Hematopoietic multipotent progenitor cell treated with erythropoietin and hydrocortisone succinate and interleukin-3 and kit ligand, for 17 days (in vitro differentiated cells): ENCODE data around the gene CHURC1.

Experiments
- DNase-seq: peaks from one replicate; pipeline ENCODE4 v3.0.0-alpha.2; 2015; ENCODE audit warnings: low spot score

The CHURC1 gene

GRCh38 chr14:64938972-64939816 lies 24.9 kb downstream of the CHURC1 start:
- no peak for DNase-seq

- no peak for DNase-seq
Observed at GRCh38 chr14:64939817-64940190, 25.5 kb downstream of the CHURC1 start.

- no peak for DNase-seq
Observed at GRCh38 chr14:64940336-64940910, 26.2 kb downstream of the CHURC1 start.

- DNase-seq, result no peak
Observed at GRCh38 chr14:64942531-64943111, 28.4 kb downstream of the CHURC1 start, which contains the start of gene GPX2. GPX2 (minus strand) TSS chr14:64942745; CDS start chr14:64942726, 19 bp downstream.

GRCh38 chr14:64943556-64943955 lies 29.3 kb downstream of the CHURC1 start:
- DNase-seq, result no peak

GRCh38 chr14:64944041-64944440 lies 29.8 kb downstream of the CHURC1 start:
- DNase-seq, result no peak

- no peak for DNase-seq
Observed at GRCh38 chr14:64944861-64945260, 30.6 kb downstream of the CHURC1 start.

- DNase-seq, result no peak
Observed at GRCh38 chr14:64945431-64946178, 31.4 kb downstream of the CHURC1 start.

GRCh38 chr14:64946310-64947045 lies 32.2 kb downstream of the CHURC1 start:
- no peak for DNase-seq

- no peak for DNase-seq
Observed at GRCh38 chr14:64947710-64948611, 33.7 kb downstream of the CHURC1 start.

GRCh38 chr14:64948612-64949210 lies 34.5 kb downstream of the CHURC1 start:
- DNase-seq, result no peak

- DNase-seq, result no peak
Observed at GRCh38 chr14:64950889-64951288, 36.6 kb downstream of the CHURC1 start.

GRCh38 chr14:64951291-64951690 lies 37.0 kb downstream of the CHURC1 start:
- no peak for DNase-seq

GRCh38 chr14:64951724-64952123 lies 37.5 kb downstream of the CHURC1 start:
- no peak for DNase-seq

GRCh38 chr14:64952598-64953309 lies 38.5 kb downstream of the CHURC1 start:
- DNase-seq, result no peak

GRCh38 chr14:64953310-64953654 lies 39.0 kb downstream of the CHURC1 start:
- DNase-seq, result no peak

GRCh38 chr14:64953661-64954060 lies 39.4 kb downstream of the CHURC1 start:
- no peak for DNase-seq

- DNase-seq, result no peak
Observed at GRCh38 chr14:64954491-64955240, 40.4 kb downstream of the CHURC1 start.

GRCh38 chr14:64955297-64955696 lies 41.0 kb downstream of the CHURC1 start:
- DNase-seq, result no peak
